WERI-Rb-1 (cell line): ENCODE results near the gene FRA10AC1.

Experiments
- DNase-seq: peaks from one replicate; pipeline ENCODE4 v3.0.0-alpha.2; 2020
- H3K27ac ChIP-seq: fragments of 250-450 bp; sonication (Bioruptor Pico); 2 replicates; pipeline ENCODE4 v1.5.1; 2020; ENCODE audit warnings: mild to moderate bottlenecking, moderate library complexity
- H3K27me3 ChIP-seq: fragments of 250-450 bp; sonication (Bioruptor Pico); 2 replicates; pipeline ENCODE4 v1.5.1; 2021; ENCODE audit warnings: mild to moderate bottlenecking, low read depth, moderate library complexity; ENCODE audit not compliant: insufficient read depth, severe bottlenecking
- H3K36me3 ChIP-seq: fragments of 250-450 bp; sonication (Bioruptor Pico); 2 replicates; pipeline ENCODE4 v1.5.1; 2020; ENCODE audit warnings: mild to moderate bottlenecking, moderate library complexity
- H3K4me3 ChIP-seq: 2 replicates; pipeline ENCODE4 v1.5.1; 2011; ENCODE audit warnings: low read depth, mild to moderate bottlenecking, control low read depth, low read length
- H3K9me3 ChIP-seq: fragments of 250-450 bp; sonication (Bioruptor Pico); 2 replicates; pipeline ENCODE4 v1.5.1; 2021; ENCODE audit warnings: mild to moderate bottlenecking, moderate library complexity; ENCODE audit not compliant: severe bottlenecking
- CTCF ChIP-seq: IDR thresholded peaks from 2 replicates; pipeline ENCODE4 v1.5.1; 2011; ENCODE audit warnings: low read depth, mild to moderate bottlenecking, control low read depth, inconsistent platforms, low read length

Gene FRA10AC1

GRCh38 chr10:93620925-93621324, 81.5 kb downstream of the FRA10AC1 start:
- H3K4me3 ChIP-seq: no peak overlapping the region
- no peak overlapping the region for H3K27ac ChIP-seq
- DNase-seq: no peak
- TF ChIP-seq CTCF: no peak
- no peaks in the 10 kb centered on the region for H3K27me3 ChIP-seq
- H3K36me3 ChIP-seq: peaks cover 13% of the 10 kb centered on the region
- H3K9me3 ChIP-seq: no peaks in the 10 kb centered on the region
